ENCODE data around the gene TMEM272.

Gene TMEM272

DNA sequence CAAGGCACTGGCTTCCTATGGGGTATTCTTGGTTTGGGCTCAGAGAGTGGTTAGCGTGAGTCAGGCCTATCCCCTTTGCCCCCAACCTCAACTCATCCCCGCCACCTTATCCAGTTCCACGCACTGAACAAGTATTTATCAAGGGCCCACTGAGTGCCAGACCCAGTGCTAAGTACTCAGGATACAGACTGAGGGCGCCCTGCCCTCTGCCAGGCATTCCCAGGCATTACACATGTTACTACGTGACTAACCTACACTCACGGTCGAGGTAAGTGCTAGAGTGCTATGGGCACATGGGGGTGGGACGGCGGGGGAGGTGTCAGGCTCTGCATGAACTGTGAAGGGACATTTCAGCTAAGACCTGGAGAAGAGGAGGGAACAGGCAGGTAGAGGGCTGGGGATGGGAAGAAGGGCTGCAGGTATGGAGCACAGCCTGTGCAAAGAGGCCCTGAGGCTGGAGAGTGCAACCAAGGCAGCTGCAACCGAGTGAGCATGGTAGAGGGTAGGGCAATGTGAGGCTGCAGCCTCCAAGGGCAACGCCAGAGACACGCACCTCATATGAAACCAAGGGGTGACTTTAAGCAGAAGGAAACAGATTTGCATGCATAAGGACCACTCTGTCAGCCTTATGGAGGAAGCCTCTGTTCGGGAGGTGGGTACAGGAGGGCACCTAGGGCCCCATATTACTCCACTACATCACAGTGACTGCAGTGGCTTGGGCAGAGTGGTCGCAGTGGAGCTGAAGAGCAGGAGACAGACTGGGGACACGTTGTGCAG lies 63.5 kb downstream of the TMEM272 start:
- no peak for DNase-seq (ENCODE audit: low read depth in 2 of 2)

- no peak for DNase-seq (ENCODE audit: low read depth in 2 of 2)
These were observed 64.9 kb downstream of the TMEM272 start for GRCh38 chr13:51780099-51780498.

DNA sequence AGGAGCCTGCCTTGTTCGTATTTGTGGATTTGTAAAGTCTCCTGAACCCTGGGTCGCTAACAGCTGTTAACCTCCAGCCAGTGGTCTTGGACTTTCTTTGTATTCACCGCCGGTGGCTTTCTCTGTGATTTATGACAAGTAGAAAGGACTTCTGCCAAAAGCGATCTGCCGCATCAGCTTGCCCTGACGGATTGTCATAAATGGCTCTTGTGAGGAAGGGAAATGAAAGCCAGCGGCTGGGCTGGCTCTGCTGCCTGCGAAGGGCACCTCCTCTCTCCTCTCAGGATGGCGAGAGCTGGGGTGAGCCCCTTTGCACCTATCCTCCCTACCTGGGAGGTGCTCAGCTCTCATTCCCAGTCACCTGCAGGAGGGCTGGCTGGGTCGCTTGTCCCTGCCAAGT lies 66.6 kb downstream of the TMEM272 start:
- no peak for DNase-seq (ENCODE audit: low read depth in 2 of 2)

GRCh38 chr13:51777921-51778320 lies 67.1 kb downstream of the TMEM272 start:
- no peak for DNase-seq (ENCODE audit: low read depth in 2 of 2)

DNA sequence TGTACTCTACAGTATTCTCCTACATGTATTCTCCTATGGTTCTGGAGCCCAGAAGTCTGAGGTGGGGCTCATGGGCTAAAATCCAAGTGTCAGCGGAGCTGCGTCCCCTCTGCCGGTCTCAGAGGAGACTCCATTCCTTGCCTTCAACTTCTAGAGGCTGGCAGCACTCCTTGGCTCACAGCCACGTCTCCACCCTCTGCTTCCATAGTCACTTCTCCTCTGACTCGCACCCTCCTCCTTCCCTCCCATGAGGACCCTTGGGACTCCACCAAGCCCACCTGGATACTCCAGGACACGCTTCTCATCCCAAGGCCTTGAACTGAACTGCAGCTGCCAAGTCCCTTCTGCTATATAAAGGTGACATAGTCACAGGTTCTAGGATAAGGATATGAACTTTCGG lies 68.8 kb downstream of the TMEM272 start:
- no peak for DNase-seq (ENCODE audit: low read depth in 2 of 2)

- DNase-seq (ENCODE audit: low read depth in 2 of 2) = no peak
These were observed 71.5 kb downstream of the TMEM272 start for GRCh38 chr13:51773515-51773914.

GRCh38 chr13:51772781-51773180 lies 72.2 kb downstream of the TMEM272 start:
- no peak for DNase-seq (ENCODE audit: low read depth in 2 of 2)

GRCh38 chr13:51772105-51772455 lies 72.9 kb downstream of the TMEM272 start:
- no peak for DNase-seq (ENCODE audit: low read depth in 2 of 2)

DNA sequence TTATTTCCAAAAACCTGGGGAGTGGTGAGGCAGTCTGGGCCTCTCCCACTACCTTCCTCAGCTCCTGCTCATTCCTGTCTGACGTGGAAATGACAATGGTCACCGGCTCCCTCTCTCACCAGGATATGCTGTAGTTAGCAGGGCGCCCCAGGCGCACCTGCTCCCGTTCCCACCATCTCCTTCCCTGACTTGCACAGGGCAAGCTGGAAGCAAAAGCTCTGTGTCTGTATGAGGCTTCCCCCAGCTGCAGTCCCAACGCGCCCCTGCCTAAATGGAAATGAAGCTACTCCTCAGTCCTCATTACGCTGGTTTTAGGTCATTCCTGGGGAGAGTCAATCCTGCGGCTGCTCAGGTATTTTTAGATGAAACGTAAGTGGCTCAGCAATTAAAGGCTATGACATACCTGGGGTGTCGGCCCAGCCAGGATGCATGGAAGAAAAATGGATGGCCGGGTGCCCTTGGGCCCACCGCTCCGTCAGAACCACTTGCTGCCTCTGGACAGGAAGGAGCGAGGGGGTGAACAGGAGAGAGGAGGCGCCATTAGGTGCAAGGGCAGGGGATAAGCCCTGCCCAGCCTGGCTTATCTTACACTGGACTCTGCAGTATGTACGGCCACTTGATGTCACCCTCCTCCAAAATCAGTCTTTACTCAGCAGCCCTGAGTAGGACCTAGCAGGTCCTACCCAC lies 73.4 kb downstream of the TMEM272 start:
- DNase-seq (ENCODE audit: low read depth in 2 of 2) = no peak

GRCh38 chr13:51770681-51771417 lies 74.1 kb downstream of the TMEM272 start:
- no peak for DNase-seq (ENCODE audit: low read depth in 2 of 2)

GRCh38 chr13:51770160-51770559 lies 74.8 kb downstream of the TMEM272 start:
- no peak for DNase-seq (ENCODE audit: low read depth in 2 of 2)

DNA sequence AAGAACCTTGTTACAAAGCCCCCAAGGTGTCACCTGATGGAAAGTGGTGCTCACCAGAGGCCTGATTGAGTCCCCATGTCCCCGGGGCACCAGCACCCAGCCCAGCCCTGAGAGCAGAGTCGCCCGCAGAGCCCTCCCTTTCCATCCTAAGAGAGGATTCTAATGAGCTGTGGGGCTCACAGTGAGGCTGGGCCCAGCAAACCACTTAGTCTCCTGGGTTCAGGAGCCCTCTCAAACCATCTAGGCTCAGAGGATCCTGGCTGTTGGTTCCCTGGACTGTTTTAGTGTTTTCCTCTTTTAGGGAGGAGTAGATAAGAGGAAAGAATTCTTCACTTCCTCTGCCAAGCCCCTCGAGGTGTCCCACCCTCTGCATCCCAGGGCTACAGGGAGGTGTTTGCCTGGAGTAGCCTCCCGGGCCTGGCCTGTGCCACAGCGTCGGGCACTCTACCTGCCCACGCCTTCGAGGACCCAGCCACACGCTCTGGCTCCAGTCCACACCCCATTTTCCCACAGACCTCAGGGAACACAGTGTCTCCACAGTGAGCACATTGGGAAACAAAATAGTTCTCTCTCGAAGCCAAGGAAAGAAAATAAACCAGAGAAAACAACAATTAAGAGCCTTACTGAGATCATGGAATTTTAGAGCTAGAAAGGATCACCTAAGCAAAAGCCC lies 75.4 kb downstream of the TMEM272 start:
- no peak for DNase-seq (ENCODE audit: low read depth in 2 of 2)

- no peak for DNase-seq (ENCODE audit: low read depth in 2 of 2)
These were observed 76.0 kb downstream of the TMEM272 start for GRCh38 chr13:51768976-51769375.

GRCh38 chr13:51768378-51768921 lies 76.5 kb downstream of the TMEM272 start:
- DNase-seq (ENCODE audit: low read depth in 2 of 2) = no peak

GRCh38 chr13:51767100-51767499 lies 77.9 kb downstream of the TMEM272 start:
- no peak for DNase-seq (ENCODE audit: low read depth in 2 of 2)

- no peak for DNase-seq (ENCODE audit: low read depth in 2 of 2)
These were observed 79.8 kb downstream of the TMEM272 start for GRCh38 chr13:51765142-51765515.

GRCh38 chr13:51764184-51765141 lies 80.5 kb downstream of the TMEM272 start:
- DNase-seq (ENCODE audit: low read depth in 2 of 2) = peak; percentile 46 to 49

GRCh38 chr13:51763486-51763885 lies 81.5 kb downstream of the TMEM272 start:
- no peak for DNase-seq (ENCODE audit: low read depth in 2 of 2)
